ENCODE data around the gene IL9R.
"Not testable (repeated sequence)": the region's sequence is repeated elsewhere in the genome, so short reads cannot be mapped to it uniquely, and the experiment has no call there.

Gene IL9R

DNA sequence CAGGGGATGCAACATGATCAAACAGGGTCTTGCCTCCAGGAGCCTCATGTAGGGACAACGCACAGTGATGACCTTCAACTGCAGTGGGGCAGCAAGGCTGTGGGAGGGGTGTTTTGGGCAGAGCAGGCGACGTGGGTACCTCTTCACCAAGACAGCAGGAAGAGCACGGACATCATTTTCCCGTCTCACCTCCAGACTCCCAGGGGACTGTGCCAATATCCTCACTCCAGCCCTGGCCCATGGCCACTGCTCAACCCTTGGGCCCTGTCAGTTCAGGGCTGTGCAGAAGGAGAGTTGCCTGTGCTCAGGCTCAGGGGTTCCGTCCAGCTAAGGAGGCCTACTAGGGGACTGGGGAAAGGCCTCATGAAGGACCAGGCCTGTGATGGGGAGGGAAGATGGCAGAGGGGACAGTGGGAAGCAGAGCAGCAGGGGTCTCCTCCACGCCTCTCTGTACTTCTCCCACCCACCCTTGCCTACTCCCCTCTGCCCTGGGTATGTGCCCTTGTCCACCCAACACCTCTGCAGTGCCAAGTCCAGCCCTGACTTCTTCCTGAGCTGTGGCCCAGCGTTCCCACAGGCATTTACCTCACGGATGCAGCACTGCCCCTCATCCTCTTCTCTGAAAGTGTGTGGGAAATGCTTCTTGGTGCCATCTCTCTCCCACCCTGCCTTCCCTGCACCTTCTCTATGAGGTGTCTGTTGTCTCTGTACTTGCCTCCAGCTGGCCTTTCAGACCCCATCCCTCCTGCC, 1.4 kb downstream of the IL9R start:
- no peak for DNase-seq (ENCODE audit: low read depth in 3 of 3, low spot score in 1 of 3)

GRCh38 chrX:155999751-156000150, 2.3 kb downstream of the IL9R start:
- not testable (repeated sequence) for DNase-seq (ENCODE audit: low read depth in 3 of 3, low spot score in 1 of 3)

GRCh38 chrX:156000361-156000926, 2.9 kb downstream of the IL9R start:
- no peak for DNase-seq (ENCODE audit: low read depth in 3 of 3, low spot score in 1 of 3)

GRCh38 chrX:156001001-156001666, 3.6 kb downstream of the IL9R start:
- no peak for DNase-seq (ENCODE audit: low read depth in 3 of 3, low spot score in 1 of 3)

- DNase-seq (ENCODE audit: low read depth in 3 of 3, low spot score in 1 of 3): no peak
Observed at GRCh38 chrX:156001667-156002021, 4.1 kb downstream of the IL9R start.

GRCh38 chrX:156002507-156002906, 5.0 kb downstream of the IL9R start:
- DNase-seq (ENCODE audit: low read depth in 3 of 3, low spot score in 1 of 3): no peak

- DNase-seq (ENCODE audit: low read depth in 3 of 3, low spot score in 1 of 3): no peak
Observed at GRCh38 chrX:156003486-156004185, 6.1 kb downstream of the IL9R start.

- DNase-seq (ENCODE audit: low read depth in 3 of 3, low spot score in 1 of 3): no peak
Observed at GRCh38 chrX:156004256-156004655, 6.8 kb downstream of the IL9R start.

GRCh38 chrX:156004740-156005139, 7.2 kb downstream of the IL9R start:
- no peak for DNase-seq (ENCODE audit: low read depth in 3 of 3, low spot score in 1 of 3)

- no peak for DNase-seq (ENCODE audit: low read depth in 3 of 3, low spot score in 1 of 3)
Observed at GRCh38 chrX:156005144-156005543, 7.6 kb downstream of the IL9R start.

- not testable (repeated sequence) for DNase-seq (ENCODE audit: low read depth in 3 of 3, low spot score in 1 of 3)
Observed at GRCh38 chrX:156006468-156006867, 9.0 kb downstream of the IL9R start.

DNA sequence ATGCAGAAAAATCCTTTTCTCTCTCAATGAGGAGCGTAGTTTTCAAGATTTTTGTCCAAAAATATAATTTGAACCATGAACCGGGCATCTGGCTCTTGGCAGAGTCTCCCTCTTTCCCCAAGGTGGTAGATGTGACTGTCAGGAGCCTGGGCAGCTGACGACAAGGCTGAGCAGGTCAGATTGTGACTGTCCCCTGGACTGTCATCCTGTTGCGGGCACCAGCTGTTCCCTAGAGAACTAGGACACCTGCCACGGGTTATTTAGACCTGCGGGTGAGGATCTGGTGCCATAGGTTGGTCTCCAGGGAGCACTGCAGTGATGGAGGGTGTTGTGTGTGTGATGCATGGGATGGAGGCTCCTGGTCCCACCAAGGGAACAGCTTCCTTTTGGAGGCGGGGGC, 10.9 kb downstream of the IL9R start:
- not testable (repeated sequence) for DNase-seq (ENCODE audit: low read depth in 3 of 3, low spot score in 1 of 3)

DNA sequence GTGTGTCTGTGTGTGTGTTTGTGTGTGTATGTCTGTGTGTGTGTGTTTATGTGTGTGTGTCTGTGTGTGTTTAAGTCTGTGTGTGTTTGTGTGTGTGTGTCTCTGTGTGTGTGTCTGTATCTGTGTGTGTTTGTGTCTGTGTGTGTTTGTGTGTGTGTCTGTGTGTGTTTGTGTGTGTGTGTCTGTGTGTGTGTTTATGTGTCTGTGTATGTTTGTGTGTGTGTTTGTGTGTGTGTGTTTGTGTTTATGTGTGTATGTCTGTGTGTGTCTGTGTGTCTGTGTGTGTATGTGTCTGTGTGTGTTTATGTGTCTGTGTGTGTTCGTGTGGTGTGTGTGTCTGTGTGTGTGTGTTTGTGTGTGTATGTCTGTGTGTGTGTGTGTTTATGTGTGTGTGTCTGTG, 11.4 kb downstream of the IL9R start:
- DNase-seq (ENCODE audit: low read depth in 3 of 3, low spot score in 1 of 3): no peak

- not testable (repeated sequence) for DNase-seq (ENCODE audit: low read depth in 3 of 3, low spot score in 1 of 3)
Observed at GRCh38 chrX:156009691-156010090, 12.2 kb downstream of the IL9R start.

DNA sequence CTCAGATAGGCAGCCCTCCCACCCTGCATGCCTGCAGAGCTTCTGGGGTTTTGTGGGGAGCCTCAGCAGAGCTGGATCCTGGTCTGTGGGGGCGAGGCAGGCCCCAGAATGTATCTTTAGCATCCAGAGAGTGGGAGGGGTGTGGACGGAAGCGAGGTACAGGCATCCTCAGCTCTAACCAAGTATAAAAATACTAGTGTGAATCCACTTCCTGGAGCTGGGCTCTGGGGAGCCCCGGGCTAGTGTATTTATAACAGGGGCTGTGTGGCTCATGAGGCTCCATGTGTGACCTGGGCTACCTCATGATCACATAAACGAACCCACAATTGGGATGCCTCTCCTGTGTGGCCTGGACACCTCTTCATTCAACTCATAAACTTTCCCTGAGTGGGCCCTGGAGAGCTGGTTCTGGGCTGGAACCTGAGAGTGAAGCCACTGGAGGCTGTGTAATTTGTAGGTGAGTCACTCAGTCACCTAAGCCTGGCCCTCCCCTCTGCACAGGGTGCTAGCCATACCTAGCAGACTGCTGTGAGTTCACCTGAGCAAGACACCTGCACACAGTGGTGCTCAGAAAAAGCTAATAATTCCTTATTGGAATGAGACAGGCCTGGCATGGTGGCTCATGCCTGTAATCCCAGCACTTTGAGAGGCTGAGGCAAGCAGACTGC, 15.9 kb downstream of the IL9R start:
- not testable (repeated sequence) for DNase-seq (ENCODE audit: low read depth in 3 of 3, low spot score in 1 of 3)

DNA sequence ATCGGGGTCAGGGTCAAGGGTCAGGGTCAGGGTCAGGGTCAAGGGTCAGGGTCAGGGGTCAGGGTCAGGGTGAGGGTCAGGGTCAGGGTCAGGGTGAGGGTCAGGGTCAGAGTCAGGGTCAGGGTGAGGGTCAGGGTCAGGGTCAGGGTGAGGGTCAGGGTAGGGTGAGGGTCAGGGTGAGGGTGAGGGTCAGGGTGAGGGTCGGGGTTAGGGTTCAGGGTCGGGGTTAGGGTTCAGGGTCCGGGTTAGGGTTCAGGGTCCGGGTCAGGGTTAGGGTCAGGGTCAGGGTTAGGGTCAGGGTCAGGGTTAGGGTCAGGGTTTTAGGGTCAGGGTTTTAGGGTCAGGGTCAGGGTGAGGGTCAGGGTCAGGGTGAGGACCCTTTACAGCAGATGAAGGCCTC, 22.4 kb downstream of the IL9R start:
- not testable (repeated sequence) for DNase-seq (ENCODE audit: low read depth in 3 of 3, low spot score in 1 of 3)

- DNase-seq (ENCODE audit: low read depth in 3 of 3, low spot score in 1 of 3): not testable (repeated sequence)
Observed at GRCh38 chrX:156023002-156023401, 25.5 kb downstream of the IL9R start.

GRCh38 chrX:156024949-156025492, 27.5 kb downstream of the IL9R start:
- DNase-seq (ENCODE audit: low read depth in 3 of 3, low spot score in 1 of 3): not testable (repeated sequence)

DNA sequence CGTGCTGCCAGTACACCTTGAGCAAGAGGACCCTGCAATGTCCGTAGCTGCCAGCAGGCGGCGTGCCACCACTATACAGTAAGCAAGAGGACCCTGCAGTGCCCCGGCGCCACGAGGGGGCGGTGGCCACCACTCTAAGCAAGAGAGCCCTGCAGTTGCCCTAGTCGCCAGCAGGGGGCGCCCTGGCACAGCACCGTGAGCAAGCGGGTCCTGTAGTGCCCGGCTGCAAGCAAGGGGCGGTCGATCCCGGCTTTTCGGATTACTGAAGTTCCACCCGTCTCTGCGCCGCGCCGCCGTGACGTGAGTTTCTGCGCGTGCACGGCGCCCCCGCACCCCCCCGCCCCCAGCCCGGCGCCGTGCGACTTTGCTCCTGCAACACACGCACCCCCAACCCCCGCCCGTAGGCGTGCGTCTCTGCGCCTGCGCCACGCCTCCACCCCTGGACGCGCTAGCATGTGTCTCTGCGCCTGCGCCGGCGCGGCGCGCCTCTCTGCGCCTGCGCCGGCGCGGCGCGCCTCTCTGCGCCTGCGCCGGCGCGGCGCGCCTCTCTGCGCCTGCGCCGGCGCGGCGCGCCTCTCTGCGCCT, 31.2 kb downstream of the IL9R start:
- DNase-seq (ENCODE audit: low read depth in 3 of 3, low spot score in 1 of 3): not testable (repeated sequence)

DNA sequence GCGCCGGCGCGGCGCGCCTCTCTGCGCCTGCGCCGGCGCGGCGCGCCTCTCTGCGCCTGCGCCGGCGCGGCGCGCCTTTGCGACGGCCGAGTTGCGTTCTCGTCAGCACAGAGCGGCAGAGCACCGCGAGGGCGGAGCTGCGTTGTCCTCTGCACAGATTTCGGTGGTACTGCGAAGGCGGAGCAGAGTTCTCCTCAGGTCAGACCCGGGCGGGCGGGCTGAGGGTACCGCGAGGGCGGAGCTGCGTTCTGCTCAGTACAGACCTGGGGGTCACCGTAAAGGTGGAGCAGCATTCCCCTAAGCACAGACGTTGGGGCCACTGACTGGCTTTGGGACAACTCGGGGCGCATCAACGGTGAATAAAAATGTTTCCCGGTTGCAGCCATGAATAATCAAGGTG, 31.8 kb downstream of the IL9R start:
- not testable (repeated sequence) for DNase-seq (ENCODE audit: low read depth in 3 of 3, low spot score in 1 of 3)

Measured in stimulated activated CD4-positive, alpha-beta T cell treated with anti-CD3 and anti-CD28 coated beads, TNF-alpha, amount 100 ng/mL, for 1 hour (primary cell).